Head of caudate nucleus (tissue), 42 donors: ENCODE data around the gene NAXE.
"Not testable (repeated sequence)": the region's sequence is repeated elsewhere in the genome, so short reads cannot be mapped to it uniquely, and the experiment has no call there.

Source experiments
- DNase-seq, 42 donors: peaks; one replicate each; pipeline versions ENCODE4 v3.0.0 to v3.0.0-alpha.2; 2020 to 2021; ENCODE audit warnings: mixed read lengths in 7 of 42
- intact Hi-C: fragments of 100-400 bp; cut with DNase I; formaldehyde crosslinking; loops from one replicate; pipeline ENCODE4 v1.15.0; 2022

Gene NAXE

DNA sequence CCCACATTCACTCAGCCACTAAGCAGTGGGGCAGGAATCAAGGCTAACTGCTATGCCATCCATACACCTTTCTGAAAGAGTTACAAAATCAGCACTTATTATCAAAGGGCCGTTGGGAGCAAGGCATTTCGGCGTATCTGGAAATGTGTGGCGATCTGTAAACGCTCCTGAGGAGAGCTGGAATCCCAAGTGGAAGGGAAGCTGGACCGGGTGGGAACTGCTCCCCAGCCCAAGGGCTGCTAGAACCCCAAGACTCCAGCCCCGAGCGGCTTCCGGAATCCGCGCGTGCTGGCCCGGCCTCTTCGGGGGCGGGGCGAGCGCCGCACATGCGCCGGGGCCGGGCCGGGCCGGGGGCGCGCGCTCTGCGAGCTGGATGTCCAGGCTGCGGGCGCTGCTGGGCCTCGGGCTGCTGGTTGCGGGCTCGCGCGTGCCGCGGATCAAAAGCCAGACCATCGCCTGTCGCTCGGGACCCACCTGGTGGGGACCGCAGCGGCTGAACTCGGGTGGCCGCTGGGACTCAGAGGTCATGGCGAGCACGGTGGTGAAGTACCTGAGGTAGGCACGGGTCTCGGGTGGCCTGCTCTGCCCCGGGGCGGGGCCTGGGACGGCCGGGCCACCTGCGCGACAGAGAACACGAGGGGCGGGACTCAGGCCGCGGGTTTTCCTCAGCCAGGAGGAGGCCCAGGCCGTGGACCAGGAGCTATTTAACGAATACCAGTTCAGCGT, at the start of gene NAXE:
TSS of gene NAXE (plus strand) at position 345 of the 726 bp plus-strand sequence. CDS start at position 374, 29 bp downstream.
- DNase-seq = peak in 41 of 42 donors; percentile 49 to 90 (median 82)
- intact Hi-C loops = loop anchor here (10.0 kb wide), 1 partner anchor 137 kb away; no protein-coding TSS in a partner anchor

DNA sequence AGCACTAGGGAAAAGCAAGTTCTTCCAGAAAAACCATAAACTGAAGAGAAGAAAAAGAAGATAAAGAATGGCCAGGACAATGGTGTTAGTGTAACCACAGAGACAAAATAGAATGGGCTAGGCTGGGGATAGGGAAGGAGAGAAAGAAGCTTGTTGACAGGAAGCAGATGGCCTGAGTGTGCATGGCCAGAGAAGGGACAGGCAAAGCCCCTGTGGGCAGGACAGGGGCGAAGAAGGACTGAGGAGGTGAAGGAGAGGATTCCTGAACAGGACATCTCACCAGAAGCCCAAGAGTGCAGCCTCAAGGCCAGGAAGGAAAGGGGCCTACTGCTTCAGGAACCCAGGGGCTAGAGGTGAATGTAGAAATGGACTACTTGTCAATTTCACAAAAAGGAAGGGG, 48.5 kb upstream of the NAXE start:
- intact Hi-C loops = no loop called here

DNA sequence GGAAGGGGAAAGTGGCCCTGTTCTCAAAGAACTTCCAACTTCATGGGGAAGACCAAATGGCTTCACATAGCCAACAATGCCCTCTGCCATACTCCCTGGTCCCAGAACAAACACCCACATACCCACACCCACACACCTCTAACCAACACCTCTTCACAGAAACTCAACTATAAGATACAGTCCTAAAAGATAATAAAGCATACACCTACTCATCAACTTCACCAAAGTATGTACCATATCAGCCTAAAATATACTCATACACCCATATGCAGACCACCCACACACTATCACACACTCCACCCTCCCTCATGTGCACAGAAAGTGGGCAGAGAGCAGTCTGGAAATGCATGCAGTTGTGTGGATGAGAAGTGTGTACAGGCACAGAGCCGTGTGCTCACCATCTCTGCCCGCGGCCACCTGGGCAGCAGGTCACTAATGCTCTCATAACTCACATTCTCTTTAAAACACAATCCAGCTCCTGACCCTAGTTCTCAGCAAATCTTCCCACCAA, 46.9 kb upstream of the NAXE start:
- DNase-seq = peak in 19 of 42 donors; percentile 16 to 71 (median 31)
- intact Hi-C loops = no loop called here

More for the DNA sequence above, 48.5 kb upstream of the NAXE start:
- no peak for DNase-seq

DNA sequence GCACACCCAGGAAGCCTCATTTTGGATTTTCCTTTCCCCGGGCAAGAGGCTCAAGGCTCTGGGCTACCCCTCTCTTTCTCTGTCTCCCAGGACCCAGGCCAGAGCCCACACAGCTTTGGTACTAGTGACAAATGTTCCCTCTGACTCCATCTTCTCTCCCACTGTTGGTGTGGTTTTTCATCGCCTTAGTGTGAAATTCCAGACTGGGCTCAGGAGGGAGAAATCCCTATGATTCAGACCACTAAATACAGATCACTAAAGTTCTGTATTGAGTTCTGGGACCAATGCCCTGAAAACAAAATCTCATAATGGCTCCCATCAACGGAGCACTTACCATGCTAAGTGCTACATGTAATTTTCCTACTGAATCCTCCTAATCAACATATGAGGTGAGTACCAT, 45.3 kb upstream of the NAXE start:
- no peak for DNase-seq
- intact Hi-C loops = no loop called here

DNA sequence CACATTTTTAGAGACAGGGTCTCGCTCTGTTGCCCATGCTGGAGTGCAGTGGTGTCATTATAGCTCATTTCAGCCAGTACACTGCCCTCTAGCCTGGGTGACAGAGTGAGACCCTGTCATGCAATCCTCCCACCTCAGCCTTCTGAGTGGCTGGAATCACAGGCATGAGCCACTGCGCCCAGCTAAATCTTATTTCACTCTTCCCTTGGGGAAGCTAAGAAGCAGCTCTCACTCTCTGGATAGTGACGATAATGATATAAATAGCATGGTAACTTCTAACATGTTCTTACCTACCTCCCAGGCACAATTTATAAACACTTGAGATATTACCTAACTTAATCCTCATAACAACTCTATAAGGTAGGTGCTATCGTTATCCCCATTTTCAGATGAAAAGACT, 44.1 kb upstream of the NAXE start:
- peak in 1 of 42 donors; percentile 9 for DNase-seq
- intact Hi-C loops = no loop called here

DNA sequence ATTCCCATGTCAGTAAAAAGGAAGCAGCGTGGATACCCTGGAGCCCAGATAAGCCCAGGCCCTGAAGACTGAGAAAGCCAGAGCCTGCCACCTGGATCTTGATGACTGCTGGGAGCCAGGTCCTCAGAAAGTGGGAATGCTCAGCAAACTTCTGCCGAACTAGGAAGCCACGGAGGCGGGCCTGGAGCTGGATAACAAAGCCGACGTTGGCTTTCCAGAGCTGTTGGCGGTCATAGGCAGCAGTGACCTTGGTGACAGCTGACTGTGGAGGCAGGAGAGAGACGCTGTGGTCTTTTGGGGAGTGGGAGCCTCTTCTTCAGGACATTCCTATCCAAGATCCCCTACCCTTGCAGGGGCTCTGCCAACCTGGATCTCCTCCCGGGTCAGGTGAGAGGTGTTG, 43.6 kb upstream of the NAXE start:
- DNase-seq = peak in 1 of 42 donors; percentile 20
- intact Hi-C loops = no loop called here

DNA sequence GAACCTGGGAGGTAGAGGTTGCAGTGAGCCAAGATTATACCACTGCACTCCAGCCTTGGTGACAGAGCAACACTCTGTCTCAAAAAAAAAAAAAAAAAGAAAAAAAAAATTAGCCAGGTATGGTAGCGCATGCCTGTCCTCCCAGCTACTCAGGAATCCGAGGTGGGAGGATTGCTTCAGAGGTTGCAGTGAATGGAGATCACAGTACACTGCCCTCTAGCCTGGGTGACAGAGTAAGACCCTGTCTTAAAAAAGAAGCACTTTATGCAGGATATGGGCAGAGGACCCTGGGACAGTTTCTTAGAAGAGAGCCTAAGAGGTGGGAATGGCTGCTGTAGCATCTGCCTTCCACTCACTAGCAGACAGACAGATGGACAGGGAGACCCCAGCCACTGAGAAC, 42.2 kb upstream of the NAXE start:
- intact Hi-C loops = no loop called here
- peak in 2 of 42 donors; percentile 3 to 12 for DNase-seq

DNA sequence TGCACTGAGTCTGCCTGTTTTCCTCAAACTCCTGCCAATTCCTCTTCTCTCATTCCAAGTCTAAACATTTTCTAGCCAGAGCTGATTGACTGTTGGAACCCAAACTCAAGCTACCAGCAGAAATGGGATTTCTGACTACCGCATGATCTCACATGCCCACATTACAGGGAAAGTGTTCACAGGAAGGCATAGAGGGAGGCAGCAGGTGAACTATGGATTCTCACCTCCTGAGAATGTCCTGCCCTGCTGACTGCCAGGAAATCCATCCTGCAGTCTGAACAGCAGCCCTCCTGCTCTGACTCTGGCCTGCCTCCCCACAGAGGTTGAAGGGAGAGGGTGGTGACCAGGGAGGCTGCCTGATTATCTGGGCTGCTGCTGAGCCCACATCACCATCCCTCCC, 41.7 kb upstream of the NAXE start:
- DNase-seq = peak in 1 of 42 donors; percentile 24
- intact Hi-C loops = no loop called here

DNA sequence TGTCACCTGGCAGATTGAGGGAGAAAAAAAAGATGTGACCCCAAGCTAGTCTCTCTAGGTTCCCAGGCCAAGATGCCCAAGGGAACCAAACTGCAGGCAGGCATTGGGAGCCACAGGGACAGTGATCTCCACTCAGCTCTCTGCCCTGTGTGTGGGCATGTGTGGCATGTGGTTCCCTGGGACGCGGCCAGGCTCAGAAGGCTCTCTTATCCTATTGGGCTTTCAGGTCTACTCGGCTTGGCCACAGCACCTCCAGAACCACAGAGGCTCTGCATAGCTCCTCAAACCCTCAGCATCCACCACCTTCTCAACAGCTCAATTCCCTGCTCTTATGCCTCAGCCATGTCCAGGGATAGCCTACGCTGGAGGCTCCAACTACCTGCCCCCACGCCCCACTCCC, 41.2 kb upstream of the NAXE start:
- peak in 1 of 42 donors; percentile 22 for DNase-seq
- intact Hi-C loops = no loop called here

DNA sequence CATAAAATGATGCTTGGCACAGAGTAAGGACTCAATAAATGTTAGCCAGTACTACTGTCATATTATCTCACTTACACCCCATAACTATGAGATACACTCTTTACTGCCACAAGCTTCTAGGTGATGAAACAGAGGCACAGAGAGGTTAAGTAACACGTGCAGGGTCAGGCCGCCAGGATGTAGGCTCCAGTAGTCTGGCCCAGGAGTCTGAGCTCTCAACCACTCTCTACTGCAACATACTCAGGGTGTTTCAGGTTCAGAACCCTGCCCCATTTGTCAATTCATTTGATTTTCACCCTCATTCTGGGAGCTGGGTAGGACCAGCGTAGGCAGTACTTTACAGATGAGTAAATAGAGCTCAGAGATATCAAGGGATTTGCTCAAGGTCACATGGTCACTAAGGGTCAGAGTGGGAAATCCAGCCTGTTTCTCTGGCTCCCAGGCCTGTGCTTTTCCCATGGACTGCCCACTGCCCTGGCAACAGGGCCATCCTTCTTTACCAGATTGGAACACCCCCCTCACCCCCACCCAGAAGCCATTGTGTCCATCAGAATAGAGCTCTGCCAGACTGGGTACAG, 40.4 kb upstream of the NAXE start:
- DNase-seq = peak in 1 of 42 donors; percentile 1
- intact Hi-C loops = no loop called here

DNA sequence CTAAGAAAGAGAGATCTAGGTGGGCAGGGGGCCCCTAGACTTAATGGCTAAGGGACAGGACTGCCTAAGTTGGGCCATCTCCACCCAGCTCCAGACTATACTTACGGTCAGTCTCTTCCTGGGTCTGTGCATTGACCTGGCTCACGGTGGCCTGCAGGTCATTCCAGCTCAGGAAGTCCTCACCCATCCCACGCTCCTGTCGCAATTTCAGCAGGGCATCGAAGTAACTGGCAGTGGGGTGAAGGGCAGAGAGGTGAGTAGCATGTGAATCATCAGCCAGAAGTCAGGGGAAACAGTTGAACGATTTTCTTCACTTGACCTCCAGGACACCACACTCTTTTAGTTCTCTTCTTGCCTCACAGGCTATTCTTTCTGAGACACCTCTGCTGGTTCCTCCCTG, 39.7 kb upstream of the NAXE start:
- intact Hi-C loops = no loop called here
- DNase-seq = peak in 1 of 42 donors; percentile 6

DNA sequence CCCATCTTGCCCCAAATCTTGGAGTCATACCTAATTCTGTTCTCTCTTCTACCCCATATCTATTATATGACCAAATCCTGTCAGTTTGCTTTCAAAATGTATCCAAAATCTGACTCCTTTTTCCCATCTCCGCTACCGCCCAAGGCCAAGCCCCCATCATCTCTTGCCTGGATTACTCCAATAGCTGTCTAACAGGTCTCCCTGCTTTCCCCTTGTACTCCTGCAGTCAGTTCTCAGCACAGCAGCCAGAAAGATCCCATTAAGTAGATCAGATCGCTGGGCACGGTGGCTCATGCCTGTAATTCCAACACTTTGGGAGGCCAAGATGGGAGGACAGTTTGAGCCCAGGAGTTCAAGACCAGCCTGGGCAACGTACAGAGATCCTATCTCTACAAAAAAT, 39.1 kb upstream of the NAXE start:
- intact Hi-C loops = no loop called here
- peak in 1 of 42 donors; percentile 15 for DNase-seq

DNA sequence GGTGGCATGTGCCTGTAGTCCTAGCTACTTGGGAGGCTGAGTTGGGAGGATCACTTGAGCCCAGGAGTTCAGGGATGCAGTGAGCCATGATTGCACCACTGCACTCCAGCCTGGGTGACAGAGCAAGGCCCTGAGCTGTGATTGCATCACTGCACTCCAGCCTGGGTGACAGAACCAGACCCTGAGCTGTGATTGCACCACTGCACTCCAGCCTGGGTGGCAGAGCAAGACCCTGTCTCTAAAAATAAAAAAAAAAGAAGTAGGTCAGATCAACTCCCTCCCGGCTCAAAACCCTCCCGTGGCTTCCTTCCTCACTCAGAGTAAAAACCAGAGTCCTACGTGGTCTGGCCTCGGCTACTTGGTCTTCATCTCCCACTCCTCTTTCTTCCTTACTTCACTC, 38.6 kb upstream of the NAXE start:
- intact Hi-C loops = not testable (repeated sequence)
- peak in 36 of 42 donors; percentile 3 to 76 (median 32) for DNase-seq

DNA sequence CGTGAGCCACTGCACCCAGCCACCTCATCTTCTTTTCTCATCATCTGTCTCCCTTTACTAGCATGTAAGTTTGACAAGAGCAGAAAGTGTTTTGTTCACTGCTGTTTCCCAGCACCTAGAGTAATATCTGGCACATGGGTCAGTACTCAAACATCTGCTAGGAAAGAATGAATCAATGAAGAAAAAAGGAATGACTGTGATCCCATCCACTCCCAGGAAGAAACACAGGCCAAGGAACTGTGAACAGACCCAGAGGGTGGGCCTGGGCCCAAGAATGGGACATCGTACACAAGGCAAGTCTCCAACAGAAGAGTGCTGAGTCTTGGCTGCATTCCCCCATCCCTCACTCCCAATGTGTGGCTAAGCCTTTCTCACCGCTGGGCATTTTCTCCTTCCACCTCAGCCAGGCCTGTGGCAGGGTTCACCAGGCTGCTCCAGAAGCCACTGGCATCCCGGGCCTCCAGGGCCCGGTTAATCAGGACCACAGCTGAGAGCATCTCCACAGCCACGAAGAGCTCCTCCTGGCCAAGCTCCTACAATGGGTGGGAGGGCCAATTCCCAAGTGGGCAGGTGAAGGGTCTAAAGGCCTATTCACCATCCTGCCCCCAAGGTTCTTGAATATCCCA, 37.6 kb upstream of the NAXE start:
- intact Hi-C loops = no loop called here
- DNase-seq = peak in 1 of 42 donors; percentile 14

DNA sequence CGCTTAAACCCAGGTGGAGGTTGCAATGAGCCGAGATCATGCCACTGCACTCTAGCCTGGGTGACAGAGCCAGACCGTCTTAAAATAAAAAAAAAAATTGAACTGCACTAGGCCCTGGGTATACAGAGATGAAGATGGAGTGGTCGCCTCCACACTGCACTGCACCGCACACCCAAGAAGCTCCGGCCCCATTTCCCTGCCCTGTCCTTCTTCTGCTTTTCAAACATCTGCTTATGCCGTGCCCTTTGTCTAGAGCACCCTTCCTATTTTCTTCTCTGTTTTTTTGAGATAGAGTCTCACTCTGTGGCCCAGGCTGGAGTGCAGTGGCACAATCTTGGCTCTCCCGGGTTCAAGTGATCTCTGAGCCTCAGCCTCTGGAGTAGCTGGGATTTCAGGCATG, 36.6 kb upstream of the NAXE start:
- peak in 1 of 42 donors; percentile 17 for DNase-seq
- intact Hi-C loops = no loop called here

DNA sequence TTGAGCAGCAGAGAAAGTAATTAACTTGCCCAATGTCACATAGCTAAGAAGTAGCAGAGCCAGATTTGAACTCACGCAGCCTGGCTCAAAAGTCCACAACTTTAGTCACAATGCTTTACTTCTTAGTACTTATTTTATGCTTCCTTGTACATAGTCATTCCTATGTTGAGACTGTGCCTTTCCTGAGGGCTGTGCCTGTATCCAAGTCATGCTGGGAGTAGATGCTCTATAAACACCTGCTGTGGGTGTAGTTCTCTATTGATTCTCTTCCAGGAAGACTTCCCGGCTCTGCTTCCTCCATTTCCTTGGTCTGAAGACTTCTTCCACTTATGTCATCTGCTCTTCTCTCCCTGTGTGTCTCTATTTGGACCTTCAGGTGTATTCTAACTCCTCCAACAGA, 35.9 kb upstream of the NAXE start:
- intact Hi-C loops = no loop called here
- no peak for DNase-seq

DNA sequence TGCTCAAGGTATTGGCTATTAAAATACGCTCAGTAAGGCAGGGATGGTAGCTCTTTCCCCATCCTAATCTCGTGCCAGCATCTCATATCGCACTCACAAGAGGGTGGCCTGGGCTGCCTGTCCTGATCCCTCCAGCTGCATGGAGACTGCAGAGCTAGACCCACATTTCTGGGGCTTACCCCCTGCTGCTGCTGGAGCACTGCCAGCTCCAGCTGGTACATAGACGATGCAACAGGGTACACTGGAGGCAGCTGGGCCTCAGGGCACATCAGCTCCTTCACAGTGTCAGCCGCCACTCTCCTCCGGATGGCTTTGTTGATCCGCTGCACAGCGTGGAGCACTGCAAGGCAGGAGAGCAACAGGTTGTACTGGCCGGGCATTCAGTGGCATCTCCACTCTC, 35.2 kb upstream of the NAXE start:
- intact Hi-C loops = no loop called here
- DNase-seq = peak in 1 of 42 donors; percentile 18

DNA sequence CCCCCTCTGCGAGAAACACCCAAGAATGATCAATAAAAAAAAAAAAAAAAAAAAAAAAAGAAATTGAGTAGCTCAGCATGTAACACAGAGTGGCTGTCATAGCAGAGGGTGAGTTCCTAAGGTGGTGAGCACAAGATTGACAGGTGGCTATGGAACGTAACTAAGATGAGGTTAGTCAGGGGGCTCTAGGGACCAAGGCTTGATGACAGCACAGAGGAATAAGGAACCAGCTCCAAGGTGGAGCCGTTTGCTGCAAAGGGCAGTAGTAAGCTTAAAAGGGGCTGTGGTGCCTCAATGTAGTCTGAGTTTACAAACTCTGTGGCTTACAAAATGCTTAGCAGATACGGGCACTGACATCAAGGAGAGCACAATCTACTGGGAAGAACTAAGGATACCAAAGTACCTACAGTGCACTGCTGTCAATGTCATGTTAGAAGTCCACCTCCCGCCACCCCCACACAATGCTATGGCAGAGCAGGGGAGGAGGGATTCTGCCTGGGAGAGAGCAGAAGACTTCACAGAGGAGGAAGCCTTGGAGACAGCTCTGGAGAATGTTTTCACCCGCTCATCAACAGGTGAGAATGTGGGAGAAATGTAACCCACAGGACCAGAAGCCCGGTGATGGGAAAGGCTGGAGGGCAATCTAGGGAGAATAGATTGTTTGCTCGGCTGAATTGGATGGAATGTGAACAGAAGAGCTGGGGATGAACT, 32.3 kb upstream of the NAXE start:
- intact Hi-C loops = no loop called here
- no peak for DNase-seq

DNA sequence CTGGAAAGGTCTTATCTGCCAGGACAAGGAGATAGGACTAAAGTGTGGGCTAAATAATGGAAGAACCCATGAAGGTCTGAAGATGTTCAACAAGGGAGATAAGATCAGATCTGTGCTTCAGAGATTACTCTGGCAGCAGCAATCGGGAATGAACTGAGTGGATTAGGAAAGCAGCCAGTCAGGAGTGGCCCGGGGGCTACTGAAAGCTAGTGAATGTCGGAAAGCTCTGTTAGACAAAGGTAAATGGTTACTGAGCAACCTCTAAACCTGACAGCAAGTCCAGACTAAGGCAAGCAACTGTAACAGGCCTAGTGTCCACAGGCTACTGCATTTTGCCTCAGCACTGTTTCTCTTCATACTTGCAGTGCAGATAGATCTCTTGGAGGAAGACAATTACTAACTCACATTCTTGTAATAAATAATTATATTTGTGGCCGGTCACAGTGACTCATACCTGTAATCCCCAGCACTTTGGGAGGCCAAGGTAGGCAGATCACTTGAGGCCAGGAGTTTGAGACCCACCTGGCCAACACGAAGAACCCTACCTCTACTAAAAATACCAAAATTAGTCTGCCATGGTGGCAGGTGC, 31.7 kb upstream of the NAXE start:
- intact Hi-C loops = no loop called here
- DNase-seq = peak in 1 of 42 donors; percentile 3
